GM19099 (cell line): Measurements from ENCODE around the gene TBC1D22A.

ENCODE experiments used
- POLR2A ChIP-seq: IDR thresholded peaks from 3 replicates; pipeline ENCODE4 v1.6.1; 2011; ENCODE audit warnings: low read depth; ENCODE audit not compliant: insufficient read length; ENCODE audit errors: extremely low read depth

Gene TBC1D22A

GRCh38 chr22:46732513-46732912 lies 29.9 kb upstream of the TBC1D22A start:
- no peak for TF ChIP-seq POLR2A

DNA sequence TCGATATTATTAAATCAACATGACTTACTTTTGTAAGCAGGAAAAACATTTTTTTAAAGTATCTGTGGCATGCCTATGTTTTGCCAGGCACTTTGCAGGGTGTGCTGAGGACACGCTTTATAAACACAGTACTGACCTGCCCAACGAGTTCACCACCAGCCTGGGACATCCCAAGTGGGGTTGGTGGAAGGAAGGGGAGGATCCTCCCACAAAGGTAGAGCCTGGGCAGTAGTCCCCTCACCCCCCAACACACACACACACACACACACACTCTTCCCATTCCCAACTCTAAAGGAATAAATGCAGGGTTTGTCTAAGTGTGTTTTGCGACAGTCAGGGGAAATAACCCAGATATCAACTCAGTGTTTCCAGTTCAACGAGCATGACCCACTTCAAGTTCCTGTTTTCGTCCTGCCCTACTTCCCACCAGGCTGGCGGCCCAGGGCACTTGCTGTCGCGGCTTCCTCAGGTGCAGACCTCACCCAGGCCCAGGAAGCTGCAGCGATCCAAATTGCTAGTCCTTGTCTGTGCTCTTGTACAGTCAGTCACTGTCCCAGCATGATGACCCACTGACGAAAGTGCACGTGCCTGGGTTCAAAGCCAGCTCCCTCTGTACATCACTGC lies 27.5 kb upstream of the TBC1D22A start:
- TF ChIP-seq POLR2A = peak; percentile 22

DNA sequence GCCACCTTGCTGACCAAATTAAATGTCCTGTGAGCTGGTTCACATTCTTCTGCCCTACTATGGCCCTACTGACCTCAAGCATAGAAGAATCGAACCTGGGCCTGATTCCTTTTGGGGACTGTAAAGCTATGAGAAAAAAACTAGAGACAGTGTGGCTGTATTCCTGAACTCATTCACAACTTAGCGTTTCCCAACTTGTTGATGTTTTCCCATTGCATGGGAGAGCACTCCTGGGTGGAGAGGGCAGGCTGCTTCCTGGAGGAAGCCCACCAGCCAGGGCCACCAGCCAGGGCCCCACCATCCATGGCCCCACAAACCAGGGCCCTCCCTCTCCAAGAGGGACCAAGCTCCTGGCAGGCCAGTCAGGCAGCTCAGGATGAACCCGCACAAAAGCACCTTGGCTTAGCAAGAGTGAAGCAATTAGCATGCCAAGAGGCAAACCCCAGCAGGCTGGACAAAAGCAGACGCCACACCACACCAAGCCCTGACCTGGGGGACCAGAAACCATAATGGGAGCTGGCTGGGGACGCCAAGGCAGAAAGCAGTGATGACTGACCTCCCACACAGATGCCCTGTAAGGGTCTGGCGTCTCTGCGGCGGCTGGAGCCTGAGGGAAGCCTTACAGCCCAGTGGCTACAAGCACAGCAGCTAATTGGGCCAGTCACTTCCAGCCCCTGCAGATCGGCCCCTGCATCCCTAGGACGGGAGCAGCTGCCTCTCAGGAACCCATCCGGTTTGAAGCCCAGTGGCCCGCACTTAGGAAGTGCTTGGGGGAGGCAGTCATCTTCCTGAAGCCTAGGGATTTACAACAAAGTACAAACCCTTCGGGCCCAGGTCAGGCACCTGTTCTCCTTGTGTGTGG lies 26.5 kb upstream of the TBC1D22A start:
- TF ChIP-seq POLR2A = no peak

DNA sequence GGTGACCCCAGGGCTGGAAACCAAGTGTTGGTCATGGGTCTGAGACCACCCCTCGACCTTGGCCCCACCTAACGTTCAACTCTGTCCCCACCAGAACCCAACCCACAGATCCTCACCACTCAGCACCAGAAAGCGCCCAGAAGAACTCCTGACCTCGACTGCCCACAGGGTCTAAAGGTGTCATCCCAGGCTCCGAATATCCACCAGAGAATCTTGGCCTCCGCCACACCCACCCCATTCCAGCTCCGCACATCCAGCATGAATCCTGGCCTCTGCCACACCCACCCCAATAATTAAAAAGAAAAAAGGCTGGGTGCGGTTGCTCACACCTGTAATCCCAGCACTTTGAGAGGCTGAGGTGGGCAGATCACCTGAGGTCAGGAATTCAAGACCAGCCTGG lies 25.7 kb upstream of the TBC1D22A start:
- no peak for TF ChIP-seq POLR2A

DNA sequence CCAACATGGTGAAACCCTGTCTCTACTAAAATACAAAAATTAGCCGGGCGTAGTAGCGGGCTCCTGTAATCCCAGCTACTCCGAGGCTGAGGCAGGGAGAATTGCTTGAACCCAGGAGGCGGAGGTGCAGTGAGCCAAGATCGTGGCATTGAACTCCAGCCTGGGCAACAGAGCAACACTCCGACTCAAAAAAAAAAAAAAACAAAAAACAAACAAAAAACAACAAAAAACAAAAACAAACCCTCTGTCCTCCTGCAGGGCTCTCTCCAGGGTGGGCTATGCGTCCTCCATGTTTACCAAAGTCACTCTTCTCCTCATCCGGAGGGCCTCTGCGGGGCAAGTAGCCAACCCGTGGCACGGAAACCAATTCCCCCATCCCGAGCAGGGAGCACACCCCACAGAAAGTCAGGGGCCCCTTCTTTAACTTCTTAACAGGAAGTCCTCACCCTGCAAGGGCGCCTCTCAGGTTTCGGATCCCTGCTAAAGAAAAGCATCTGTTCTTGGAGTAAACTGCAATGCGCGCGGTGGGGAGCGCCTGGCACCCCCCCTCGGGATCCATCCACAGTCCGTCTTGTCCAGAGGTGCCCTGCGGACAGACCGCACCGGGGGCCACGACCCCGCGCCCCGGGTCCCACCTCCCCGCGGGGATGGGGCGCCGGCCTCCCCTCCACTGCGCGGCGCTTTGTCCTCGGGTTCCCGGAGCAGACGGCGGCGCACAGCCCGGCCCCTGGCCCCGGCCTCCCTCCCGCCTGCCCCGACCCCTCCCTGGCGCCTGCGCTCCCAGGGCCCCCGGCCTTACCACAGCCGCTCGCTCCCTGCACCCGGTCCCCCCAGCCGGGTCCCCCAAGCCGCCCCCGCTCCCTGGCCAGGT lies 25.1 kb upstream of the TBC1D22A start:
- no peak for TF ChIP-seq POLR2A

- TF ChIP-seq POLR2A = peak; percentile 65
Observed at GRCh38 chr22:46737976-46738646, 24.3 kb upstream of the TBC1D22A start, which contains the start of gene CERK. CERK (minus strand) TSS chr22:46738252; CDS start chr22:46738148, 104 bp downstream.

DNA sequence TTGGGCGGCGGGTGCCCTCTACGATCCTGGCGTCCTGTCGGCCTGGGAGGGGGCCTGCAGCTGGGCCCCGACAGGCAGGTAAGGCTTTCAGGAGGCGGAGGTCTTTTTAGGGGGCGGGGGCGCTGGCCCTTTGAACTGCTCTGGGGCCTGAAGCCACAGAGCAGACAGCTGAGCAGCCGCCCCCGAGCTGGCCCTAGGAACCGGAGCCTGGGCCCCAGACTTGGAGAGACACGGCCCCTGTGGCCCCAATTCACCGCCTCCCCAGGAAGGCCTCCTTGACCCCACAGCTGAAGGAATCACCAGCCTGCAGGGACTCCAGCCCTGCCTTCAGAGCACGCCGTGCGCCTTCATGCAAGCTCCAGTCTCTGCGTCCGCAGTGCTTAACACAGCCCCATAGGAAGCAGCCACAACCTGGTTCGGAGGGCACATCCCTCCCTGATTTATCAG lies 23.8 kb upstream of the TBC1D22A start:
- TF ChIP-seq POLR2A = no peak

DNA sequence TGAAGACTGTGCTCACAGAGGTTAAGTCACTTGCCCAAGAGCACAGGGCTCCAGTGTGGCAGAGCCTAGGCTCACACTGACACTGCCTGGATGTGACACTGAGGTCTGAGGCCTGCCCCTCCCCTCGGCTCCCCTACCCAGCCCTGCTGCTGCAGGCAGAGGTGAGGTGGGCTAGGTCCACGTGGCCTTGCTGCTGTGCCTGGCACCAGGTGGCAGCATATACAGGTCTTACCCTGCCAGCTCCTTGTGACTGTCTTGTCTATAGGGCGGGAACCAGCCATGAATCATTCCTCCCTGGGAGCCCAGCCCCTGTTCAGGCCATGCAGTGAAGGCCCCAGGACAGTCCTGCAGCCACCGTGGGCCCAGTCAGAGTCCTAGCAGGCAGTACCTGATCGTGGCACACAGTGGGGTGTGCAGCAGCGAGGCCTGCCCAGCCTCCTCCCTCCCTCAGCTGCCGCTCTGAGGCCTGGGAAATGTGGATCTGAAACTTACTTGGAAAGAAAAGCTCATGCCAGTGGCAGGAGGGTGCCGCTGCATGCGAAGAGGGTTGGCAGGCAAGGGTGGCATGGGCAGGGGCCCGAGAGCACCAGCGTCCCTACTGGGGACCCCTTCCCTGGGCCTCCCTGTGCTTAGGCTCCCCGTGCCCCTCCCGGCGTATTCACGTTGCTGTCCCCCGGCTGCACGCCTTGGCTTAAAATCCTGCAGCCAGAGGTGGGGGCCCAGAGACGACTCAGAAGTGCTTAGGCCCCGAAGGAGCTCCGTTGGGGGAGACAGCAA lies 23.2 kb upstream of the TBC1D22A start:
- no peak for TF ChIP-seq POLR2A

DNA sequence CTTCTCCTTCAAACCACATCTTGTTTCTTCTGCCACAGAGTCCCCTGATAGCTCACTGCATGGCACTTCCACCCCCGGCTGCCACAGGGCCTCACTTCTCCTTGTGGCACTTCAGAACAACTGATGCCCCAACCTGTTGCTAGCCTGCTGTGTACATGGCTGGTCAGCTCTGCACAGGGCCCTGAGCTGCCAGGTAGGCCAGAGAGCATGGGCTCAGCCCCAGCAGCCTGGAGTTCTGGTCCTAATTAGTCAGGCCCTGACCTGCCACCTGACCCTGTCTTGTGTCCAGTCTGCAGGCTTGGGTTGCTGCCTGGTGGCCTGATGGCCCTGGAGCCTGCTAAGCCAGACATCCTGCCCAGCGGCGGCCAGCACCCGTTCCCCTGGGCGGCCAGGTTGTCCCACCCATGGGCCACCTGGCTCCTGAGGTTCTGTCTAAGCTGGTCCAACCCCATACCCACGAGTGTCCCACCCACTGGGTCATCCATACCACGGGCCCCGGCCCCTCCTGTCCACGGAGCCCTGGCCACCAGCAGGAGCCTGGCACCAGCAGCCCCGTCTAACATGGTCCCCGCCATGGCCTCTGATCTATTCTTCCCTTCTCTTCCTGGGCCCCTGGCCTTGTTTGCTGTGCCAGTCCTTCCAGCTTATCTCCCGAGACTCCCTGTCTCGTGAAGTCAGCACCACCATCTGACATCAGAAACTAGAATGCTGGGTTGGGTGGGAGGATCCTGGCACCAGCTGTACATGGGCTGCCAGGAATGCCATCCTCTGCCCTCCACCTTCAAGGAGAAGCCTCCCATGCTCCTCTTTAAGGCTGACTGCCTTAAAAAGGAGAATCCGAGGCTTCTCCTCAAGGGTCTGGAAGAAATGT lies 21.3 kb upstream of the TBC1D22A start:
- TF ChIP-seq POLR2A = no peak

DNA sequence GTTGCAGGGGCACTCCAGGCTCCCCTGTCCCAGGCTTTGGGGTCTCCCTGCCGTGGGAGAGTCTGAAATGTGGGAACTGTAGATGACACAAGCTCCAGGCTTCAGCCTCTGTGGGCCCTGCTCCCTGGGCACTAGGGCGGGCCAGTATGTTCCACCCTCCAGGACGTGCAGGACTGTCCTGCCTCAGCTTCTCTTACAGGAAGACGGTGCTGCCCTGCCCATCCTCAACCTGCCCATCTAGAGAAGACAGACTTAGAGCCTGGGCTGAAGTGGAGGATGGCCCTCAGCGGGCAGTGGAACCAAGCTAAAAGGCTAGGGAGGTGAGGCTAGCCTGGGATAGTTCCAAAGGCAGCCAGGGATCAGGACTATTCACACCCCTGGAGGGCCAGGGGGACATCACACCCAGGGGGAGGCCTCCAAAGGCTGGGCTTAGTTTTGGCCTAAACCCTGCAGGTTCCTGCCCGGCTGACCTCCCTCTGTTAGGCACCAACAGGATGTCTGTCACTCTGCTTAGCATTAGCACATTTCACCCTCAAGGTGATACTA lies 20.4 kb upstream of the TBC1D22A start:
- no peak for TF ChIP-seq POLR2A

DNA sequence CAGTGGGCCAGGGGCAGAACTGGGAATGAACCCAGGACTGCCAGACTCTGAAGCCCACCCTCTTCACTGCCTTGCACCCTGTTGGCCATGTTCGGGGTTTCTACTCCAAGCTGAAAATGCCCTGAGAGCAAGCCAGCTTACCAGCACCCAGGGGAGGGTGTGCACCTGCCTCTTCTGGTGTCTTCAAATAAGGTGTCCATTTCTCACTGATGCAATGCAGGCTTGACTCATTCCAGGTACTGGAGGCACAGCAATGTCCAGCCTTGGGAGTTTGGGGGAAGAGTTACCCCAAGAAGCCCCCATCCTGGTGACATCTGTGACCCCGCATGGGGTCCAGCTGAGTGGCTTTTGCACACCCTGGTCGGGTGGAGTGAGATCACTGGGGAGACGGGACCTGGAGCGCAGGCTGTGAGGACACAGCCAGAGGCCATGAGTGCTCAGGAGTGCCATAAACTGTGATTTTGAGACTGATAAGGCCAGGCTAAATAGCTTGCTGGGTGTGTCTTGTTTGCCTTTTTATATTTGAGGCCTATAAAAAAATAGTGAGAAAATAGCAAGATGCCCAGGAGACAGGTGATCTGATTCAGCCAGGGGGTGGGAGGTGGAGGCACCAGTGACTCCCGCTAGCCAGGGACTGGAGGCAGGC lies 19.8 kb upstream of the TBC1D22A start:
- no peak for TF ChIP-seq POLR2A

DNA sequence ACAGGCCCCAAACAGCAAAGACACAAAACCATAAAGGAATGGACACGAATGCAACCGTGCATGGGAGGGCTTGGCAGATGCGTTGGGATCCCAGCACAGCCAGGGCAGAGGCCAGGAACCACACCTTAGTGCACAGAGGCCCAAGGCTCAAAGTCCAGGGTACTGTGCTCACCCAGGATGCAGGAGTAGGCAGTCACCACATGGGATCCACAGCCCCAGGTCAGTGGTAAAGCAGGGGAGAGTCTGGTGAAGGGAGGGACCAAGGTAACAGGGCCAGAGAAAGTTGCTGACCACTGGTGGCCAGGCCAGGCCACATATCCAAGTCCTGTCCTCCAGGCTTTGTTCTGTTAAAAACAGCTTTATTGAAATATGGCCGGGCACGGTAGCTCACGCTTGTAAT lies 17.9 kb upstream of the TBC1D22A start:
- TF ChIP-seq POLR2A = no peak
